HEK293 (cell line): Measurements from ENCODE around the gene CCDC85A.
A peak's percentile ranks its signal among the peaks of the same experiment; 100 is the strongest.

Experiments
- GLI4 ChIP-seq: fragments of 450-650 bp; formaldehyde crosslinking; IDR thresholded peaks from 2 replicates; pipeline ENCODE4 v1.5.1; 2016; ENCODE audit warnings: missing biosample characterization, missing genetic modification characterization
- KLF10 ChIP-seq: fragments of 450-650 bp; IDR thresholded peaks from 2 replicates; pipeline ENCODE4 v1.5.1; 2018; ENCODE audit warnings: missing biosample characterization, mild to moderate bottlenecking, missing genetic modification characterization
- KLF7 ChIP-seq: fragments of 450-650 bp; formaldehyde crosslinking; IDR thresholded peaks from 2 replicates; pipeline ENCODE4 v1.5.1; 2016; ENCODE audit warnings: missing biosample characterization, missing genetic modification characterization, borderline replicate concordance
- KLF9 ChIP-seq: fragments of 450-650 bp; formaldehyde crosslinking; IDR thresholded peaks from 2 replicates; pipeline ENCODE4 v1.5.1; 2016; ENCODE audit warnings: missing biosample characterization, missing genetic modification characterization, low read depth
- SCRT1 ChIP-seq: fragments of 450-650 bp; formaldehyde crosslinking; IDR thresholded peaks from 2 replicates; pipeline ENCODE4 v1.5.1; 2016; ENCODE audit warnings: missing biosample characterization, missing genetic modification characterization, borderline replicate concordance
- SETDB1 ChIP-seq: IDR thresholded peaks from one replicate; pipeline ENCODE4 v1.6.1; 2017; ENCODE audit warnings: mild to moderate bottlenecking, low read length, moderate library complexity, mixed read lengths; ENCODE audit not compliant: insufficient read length
- SP3 ChIP-seq: fragments of 450-650 bp; formaldehyde crosslinking; IDR thresholded peaks from 2 replicates; pipeline ENCODE4 v1.5.1; 2016; ENCODE audit warnings: missing biosample characterization, missing genetic modification characterization
- SP7 ChIP-seq: fragments of 450-650 bp; formaldehyde crosslinking; IDR thresholded peaks from 2 replicates; pipeline ENCODE4 v1.5.1; 2016; ENCODE audit warnings: missing biosample characterization, missing genetic modification characterization
- TRIM28 ChIP-seq: IDR thresholded peaks from 2 replicates; pipeline ENCODE4 v1.6.1; 2011; ENCODE audit warnings: low read length, control low read depth, borderline replicate concordance
- ZBTB48 ChIP-seq: fragments of 450-650 bp; formaldehyde crosslinking; IDR thresholded peaks from 2 replicates; pipeline ENCODE4 v1.5.1; 2016; ENCODE audit warnings: missing biosample characterization, missing genetic modification characterization
- ZBTB8A ChIP-seq: fragments of 450-650 bp; formaldehyde crosslinking; IDR thresholded peaks from 2 replicates; pipeline ENCODE4 v1.5.1; 2016; ENCODE audit warnings: missing biosample characterization, missing genetic modification characterization
- ZFP3 ChIP-seq: fragments of 450-650 bp; formaldehyde crosslinking; IDR thresholded peaks from 2 replicates; pipeline ENCODE4 v1.5.1; 2016; ENCODE audit warnings: low read depth, missing biosample characterization, missing genetic modification characterization
- ZNF133 ChIP-seq: fragments of 450-650 bp; formaldehyde crosslinking; IDR thresholded peaks from 2 replicates; pipeline ENCODE4 v1.5.1; 2016; ENCODE audit warnings: missing biosample characterization, missing genetic modification characterization
- ZNF138 ChIP-seq: fragments of 450-650 bp; formaldehyde crosslinking; IDR thresholded peaks from 2 replicates; pipeline ENCODE4 v1.5.1; 2016; ENCODE audit warnings: missing biosample characterization, missing genetic modification characterization, borderline replicate concordance
- ZNF16 ChIP-seq: fragments of 450-650 bp; formaldehyde crosslinking; IDR thresholded peaks from 2 replicates; pipeline ENCODE4 v1.5.1; 2016; ENCODE audit warnings: low read depth, missing biosample characterization, missing genetic modification characterization
- ZNF19 ChIP-seq: fragments of 450-650 bp; formaldehyde crosslinking; IDR thresholded peaks from 2 replicates; pipeline ENCODE4; 2016; ENCODE audit warnings: missing biosample characterization, missing genetic modification characterization, low read depth
- ZNF341 ChIP-seq: fragments of 450-650 bp; formaldehyde crosslinking; IDR thresholded peaks from 2 replicates; pipeline ENCODE4; 2016; ENCODE audit warnings: low read depth, missing biosample characterization, missing genetic modification characterization
- ZNF354C ChIP-seq: fragments of 450-650 bp; formaldehyde crosslinking; IDR thresholded peaks from 2 replicates; pipeline ENCODE4 v1.5.1; 2016; ENCODE audit warnings: missing biosample characterization, missing genetic modification characterization, low read depth, borderline replicate concordance
- ZNF37A ChIP-seq: fragments of 450-650 bp; IDR thresholded peaks from 2 replicates; pipeline ENCODE4 v1.5.1; 2018; ENCODE audit warnings: missing biosample characterization, missing genetic modification characterization
- ZNF391 ChIP-seq: fragments of 450-650 bp; formaldehyde crosslinking; IDR thresholded peaks from 2 replicates; pipeline ENCODE4 v1.5.1; 2016; ENCODE audit warnings: low read depth, missing biosample characterization, missing genetic modification characterization, borderline replicate concordance
- ZNF561 ChIP-seq: fragments of 450-650 bp; IDR thresholded peaks from 2 replicates; pipeline ENCODE4 v1.5.1; 2018; ENCODE audit warnings: missing biosample characterization, missing genetic modification characterization, borderline replicate concordance
- ZNF621 ChIP-seq: fragments of 450-650 bp; formaldehyde crosslinking; IDR thresholded peaks from 2 replicates; pipeline ENCODE4 v1.5.1; 2017; ENCODE audit warnings: missing biosample characterization, missing genetic modification characterization
- ZNF660 ChIP-seq: fragments of 450-650 bp; IDR thresholded peaks from 2 replicates; pipeline ENCODE4 v1.5.1; 2018; ENCODE audit warnings: missing biosample characterization, mild to moderate bottlenecking, missing genetic modification characterization
- ZNF707 ChIP-seq: fragments of 450-650 bp; formaldehyde crosslinking; IDR thresholded peaks from 2 replicates; pipeline ENCODE4 v1.5.1; 2016; ENCODE audit warnings: missing biosample characterization, missing genetic modification characterization
- ZNF830 ChIP-seq: fragments of 450-650 bp; IDR thresholded peaks from 2 replicates; pipeline ENCODE4 v1.5.0; 2018; ENCODE audit warnings: missing biosample characterization, missing genetic modification characterization, low read depth, mild to moderate bottlenecking, moderate library complexity
- TF ChIP-seq, protein P1 (sequence below): fragments of 450-650 bp; formaldehyde crosslinking; IDR thresholded peaks from 2 replicates; pipeline ENCODE4 v1.5.1; 2016; ENCODE audit warnings: missing biosample characterization, missing genetic modification characterization
- TF ChIP-seq, protein P2 (sequence below): fragments of 450-650 bp; formaldehyde crosslinking; IDR thresholded peaks from 2 replicates; pipeline ENCODE4 v1.5.1; 2017; ENCODE audit warnings: missing biosample characterization, mild to moderate bottlenecking, missing genetic modification characterization, moderate library complexity
- TF ChIP-seq, protein P3 (sequence below): fragments of 450-650 bp; formaldehyde crosslinking; IDR thresholded peaks from 2 replicates; pipeline ENCODE4 v1.5.1; 2016; ENCODE audit warnings: missing biosample characterization, missing genetic modification characterization
- TF ChIP-seq, protein P4 (sequence below): fragments of 450-650 bp; formaldehyde crosslinking; IDR thresholded peaks from 2 replicates; pipeline ENCODE4 v1.5.1; 2016; ENCODE audit warnings: missing biosample characterization, missing genetic modification characterization
- TF ChIP-seq, protein P5 (sequence below): fragments of 450-650 bp; formaldehyde crosslinking; IDR thresholded peaks from 2 replicates; pipeline ENCODE4 v1.5.1; 2016; ENCODE audit warnings: missing biosample characterization, missing genetic modification characterization

CCDC85A gene

DNA sequence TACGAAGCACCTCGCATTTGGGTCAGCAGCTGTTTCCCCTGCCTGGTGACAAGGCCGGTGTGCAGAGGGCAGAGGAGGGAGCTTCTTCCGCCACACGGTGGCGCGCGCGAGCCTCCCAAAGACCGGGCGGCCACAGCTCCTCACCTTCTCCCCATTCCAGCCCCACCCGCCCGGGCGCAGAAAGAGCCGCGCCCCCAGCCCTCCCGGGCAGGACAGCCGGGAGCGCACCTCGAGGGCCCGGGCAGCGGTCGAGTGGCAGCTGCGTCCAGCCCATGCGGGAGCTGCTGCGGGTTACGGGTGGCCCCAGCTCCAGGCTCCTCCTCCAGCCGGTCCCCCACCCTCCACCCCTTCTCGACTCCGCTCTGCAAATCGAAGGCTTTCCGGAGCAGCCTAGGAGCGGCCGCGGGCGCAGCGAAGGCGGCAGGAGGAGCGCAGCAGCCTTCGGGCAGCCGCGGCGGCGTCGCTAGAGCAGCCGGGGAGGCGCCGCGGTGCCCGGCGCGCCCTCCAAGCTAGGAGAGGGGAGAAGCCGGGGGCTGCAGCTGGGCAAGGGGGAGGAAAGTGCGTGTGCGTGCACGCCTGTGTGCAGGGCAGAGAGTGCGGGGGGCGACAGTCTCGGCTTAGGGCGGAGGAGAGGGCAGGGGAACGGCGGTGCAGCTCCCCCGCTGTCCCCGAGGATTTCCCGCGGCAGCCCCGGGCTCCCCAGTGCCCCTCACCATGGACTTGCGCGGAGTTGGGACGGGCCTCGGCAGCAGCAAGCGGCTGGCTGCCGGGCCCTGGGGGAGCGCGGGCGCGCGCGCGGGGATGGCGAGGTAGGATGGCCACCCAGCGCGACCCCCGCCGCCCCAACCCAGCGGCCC lies at the start of gene CCDC85A (continued):
- no peak for TF ChIP-seq ZNF354C (tag by site-specific recombination)
- TF ChIP-seq KLF7 = 0 out of 2 replicates have a peak, but pooled peaks have one; percentile 12
- no peak for TF ChIP-seq ZNF19
- TF ChIP-seq, protein P1, sequence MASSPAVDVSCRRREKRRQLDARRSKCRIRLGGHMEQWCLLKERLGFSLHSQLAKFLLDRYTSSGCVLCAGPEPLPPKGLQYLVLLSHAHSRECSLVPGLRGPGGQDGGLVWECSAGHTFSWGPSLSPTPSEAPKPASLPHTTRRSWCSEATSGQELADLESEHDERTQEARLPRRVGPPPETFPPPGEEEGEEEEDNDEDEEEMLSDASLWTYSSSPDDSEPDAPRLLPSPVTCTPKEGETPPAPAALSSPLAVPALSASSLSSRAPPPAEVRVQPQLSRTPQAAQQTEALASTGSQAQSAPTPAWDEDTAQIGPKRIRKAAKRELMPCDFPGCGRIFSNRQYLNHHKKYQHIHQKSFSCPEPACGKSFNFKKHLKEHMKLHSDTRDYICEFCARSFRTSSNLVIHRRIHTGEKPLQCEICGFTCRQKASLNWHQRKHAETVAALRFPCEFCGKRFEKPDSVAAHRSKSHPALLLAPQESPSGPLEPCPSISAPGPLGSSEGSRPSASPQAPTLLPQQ (tag by site-specific recombination) = no peak
- TF ChIP-seq ZNF830 = no peak
- no peak for TF ChIP-seq ZBTB48
- no peak for TF ChIP-seq SETDB1
- TF ChIP-seq ZFP3 (tag by site-specific recombination) = no peak
- 0 out of 2 replicates have a peak, but pooled peaks have one; percentile 19 for TF ChIP-seq SP7 (tag by site-specific recombination)
- TF ChIP-seq ZBTB8A (tag by site-specific recombination) = peak; percentile 90
- no peak for TF ChIP-seq ZNF133
- no peak for TF ChIP-seq ZNF16 (tag by site-specific recombination)
- peak; percentile 77 for TF ChIP-seq ZNF341 (tag by site-specific recombination)
- TF ChIP-seq, protein P2, sequence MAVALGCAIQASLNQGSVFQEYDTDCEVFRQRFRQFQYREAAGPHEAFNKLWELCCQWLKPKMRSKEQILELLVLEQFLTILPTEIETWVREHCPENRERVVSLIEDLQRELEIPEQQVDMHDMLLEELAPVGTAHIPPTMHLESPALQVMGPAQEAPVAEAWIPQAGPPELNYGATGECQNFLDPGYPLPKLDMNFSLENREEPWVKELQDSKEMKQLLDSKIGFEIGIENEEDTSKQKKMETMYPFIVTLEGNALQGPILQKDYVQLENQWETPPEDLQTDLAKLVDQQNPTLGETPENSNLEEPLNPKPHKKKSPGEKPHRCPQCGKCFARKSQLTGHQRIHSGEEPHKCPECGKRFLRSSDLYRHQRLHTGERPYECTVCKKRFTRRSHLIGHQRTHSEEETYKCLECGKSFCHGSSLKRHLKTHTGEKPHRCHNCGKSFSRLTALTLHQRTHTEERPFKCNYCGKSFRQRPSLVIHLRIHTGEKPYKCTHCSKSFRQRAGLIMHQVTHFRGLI (tag by site-specific recombination) = no peak
- TF ChIP-seq ZNF707 = no peak
- TF ChIP-seq KLF10 = peak; percentile 66; the same call in 1 of the 2 replicates
- peak; percentile 68 for TF ChIP-seq KLF9 (tag by site-specific recombination)
- TF ChIP-seq ZNF621 = no peak
- TF ChIP-seq ZNF561 (tag by site-specific recombination) = peak; percentile 51; the same call in 1 of the 2 replicates
- no peak for TF ChIP-seq SCRT1 (tag by site-specific recombination)
- no peak for TF ChIP-seq ZNF138 (tag by site-specific recombination)
- TF ChIP-seq GLI4 (tag by site-specific recombination) = no peak
- TF ChIP-seq, protein P3, sequence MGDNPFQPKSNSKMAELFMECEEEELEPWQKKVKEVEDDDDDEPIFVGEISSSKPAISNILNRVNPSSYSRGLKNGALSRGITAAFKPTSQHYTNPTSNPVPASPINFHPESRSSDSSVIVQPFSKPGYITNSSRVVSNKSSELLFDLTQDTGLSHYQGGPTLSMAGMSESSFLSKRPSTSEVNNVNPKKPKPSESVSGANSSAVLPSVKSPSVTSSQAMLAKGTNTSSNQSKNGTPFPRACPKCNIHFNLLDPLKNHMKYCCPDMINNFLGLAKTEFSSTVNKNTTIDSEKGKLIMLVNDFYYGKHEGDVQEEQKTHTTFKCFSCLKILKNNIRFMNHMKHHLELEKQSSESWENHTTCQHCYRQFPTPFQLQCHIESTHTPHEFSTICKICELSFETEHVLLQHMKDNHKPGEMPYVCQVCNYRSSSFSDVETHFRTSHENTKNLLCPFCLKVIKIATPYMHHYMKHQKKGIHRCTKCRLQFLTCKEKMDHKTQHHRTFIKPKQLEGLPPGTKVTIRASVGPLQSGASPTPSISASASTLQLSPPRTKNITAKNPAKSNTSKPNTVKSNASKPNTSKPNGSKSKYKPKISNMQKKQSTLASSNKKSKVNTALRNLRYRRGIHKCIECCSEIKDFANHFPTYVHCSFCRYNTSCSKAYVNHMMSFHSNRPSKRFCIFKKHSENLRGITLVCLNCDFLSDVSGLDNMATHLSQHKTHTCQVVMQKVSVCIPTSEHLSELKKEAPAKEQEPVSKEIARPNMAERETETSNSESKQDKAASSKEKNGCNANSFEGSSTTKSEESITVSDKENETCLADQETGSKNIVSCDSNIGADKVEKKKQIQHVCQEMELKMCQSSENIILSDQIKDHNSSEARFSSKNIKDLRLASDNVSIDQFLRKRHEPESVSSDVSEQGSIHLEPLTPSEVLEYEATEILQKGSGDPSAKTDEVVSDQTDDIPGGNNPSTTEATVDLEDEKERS (tag by site-specific recombination) = no peak
- TF ChIP-seq TRIM28 = no peak
- peak; percentile 65 for TF ChIP-seq SP3 (tag by site-specific recombination)
- TF ChIP-seq ZNF37A (tag by site-specific recombination) = no peak
- TF ChIP-seq, protein P4, sequence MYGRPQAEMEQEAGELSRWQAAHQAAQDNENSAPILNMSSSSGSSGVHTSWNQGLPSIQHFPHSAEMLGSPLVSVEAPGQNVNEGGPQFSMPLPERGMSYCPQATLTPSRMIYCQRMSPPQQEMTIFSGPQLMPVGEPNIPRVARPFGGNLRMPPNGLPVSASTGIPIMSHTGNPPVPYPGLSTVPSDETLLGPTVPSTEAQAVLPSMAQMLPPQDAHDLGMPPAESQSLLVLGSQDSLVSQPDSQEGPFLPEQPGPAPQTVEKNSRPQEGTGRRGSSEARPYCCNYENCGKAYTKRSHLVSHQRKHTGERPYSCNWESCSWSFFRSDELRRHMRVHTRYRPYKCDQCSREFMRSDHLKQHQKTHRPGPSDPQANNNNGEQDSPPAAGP = no peak
- TF ChIP-seq, protein P5, sequence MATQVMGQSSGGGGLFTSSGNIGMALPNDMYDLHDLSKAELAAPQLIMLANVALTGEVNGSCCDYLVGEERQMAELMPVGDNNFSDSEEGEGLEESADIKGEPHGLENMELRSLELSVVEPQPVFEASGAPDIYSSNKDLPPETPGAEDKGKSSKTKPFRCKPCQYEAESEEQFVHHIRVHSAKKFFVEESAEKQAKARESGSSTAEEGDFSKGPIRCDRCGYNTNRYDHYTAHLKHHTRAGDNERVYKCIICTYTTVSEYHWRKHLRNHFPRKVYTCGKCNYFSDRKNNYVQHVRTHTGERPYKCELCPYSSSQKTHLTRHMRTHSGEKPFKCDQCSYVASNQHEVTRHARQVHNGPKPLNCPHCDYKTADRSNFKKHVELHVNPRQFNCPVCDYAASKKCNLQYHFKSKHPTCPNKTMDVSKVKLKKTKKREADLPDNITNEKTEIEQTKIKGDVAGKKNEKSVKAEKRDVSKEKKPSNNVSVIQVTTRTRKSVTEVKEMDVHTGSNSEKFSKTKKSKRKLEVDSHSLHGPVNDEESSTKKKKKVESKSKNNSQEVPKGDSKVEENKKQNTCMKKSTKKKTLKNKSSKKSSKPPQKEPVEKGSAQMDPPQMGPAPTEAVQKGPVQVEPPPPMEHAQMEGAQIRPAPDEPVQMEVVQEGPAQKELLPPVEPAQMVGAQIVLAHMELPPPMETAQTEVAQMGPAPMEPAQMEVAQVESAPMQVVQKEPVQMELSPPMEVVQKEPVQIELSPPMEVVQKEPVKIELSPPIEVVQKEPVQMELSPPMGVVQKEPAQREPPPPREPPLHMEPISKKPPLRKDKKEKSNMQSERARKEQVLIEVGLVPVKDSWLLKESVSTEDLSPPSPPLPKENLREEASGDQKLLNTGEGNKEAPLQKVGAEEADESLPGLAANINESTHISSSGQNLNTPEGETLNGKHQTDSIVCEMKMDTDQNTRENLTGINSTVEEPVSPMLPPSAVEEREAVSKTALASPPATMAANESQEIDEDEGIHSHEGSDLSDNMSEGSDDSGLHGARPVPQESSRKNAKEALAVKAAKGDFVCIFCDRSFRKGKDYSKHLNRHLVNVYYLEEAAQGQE = no peak
- 0 out of 2 replicates have a peak, but pooled peaks have one; percentile 60 for TF ChIP-seq ZNF660 (tag by site-specific recombination)
- TF ChIP-seq ZNF391 (tag by site-specific recombination) = no peak
